ENCODE data around the gene KLF7. TPM values are rescaled to one million over a fixed set of nuclear protein-coding genes. Genes with fewer than 3 reads are reported as not detected.
"Not testable (repeated sequence)": the region's sequence is repeated elsewhere in the genome, so short reads cannot be mapped to it uniquely, and the experiment has no call there.

Gene KLF7
- total RNA-seq, 1 donor from 2014 or later, result 36.7 TPM

- no peak for DNase-seq (ENCODE audit: extremely low spot score, unreplicated experiment)
- no peak overlapping the region for H3K27ac Mint-ChIP-seq (ENCODE audit: unreplicated experiment)
- H3K36me3 Mint-ChIP-seq (ENCODE audit: unreplicated experiment), result no peaks in the 10 kb centered on the region
- no peak for TF ChIP-seq CTCF (IDR thresholded peaks at IDR 0.05)
- H3K9me3 Mint-ChIP-seq (ENCODE audit: unreplicated experiment), result no peaks in the 10 kb centered on the region
- no peaks in the 10 kb centered on the region for H3K27me3 Mint-ChIP-seq (ENCODE audit: unreplicated experiment)
- no peak overlapping the region for H3K4me3 Mint-ChIP-seq (ENCODE audit: unreplicated experiment)
- peaks cover 37% of the 10 kb centered on the region for H3K4me1 Mint-ChIP-seq (ENCODE audit: unreplicated experiment)
These were observed 125.1 kb downstream of the KLF7 start for GRCh38 chr2:207040696-207041095.

GRCh38 chr2:207039225-207039624, 126.5 kb downstream of the KLF7 start:
- no peak for DNase-seq (ENCODE audit: extremely low spot score, unreplicated experiment)
- Mint-ChIP-seq H3K27me3 (ENCODE audit: unreplicated experiment) (no peaks in the 10 kb centered on the region), H3K4me3 (ENCODE audit: unreplicated experiment) (no peak overlapping the region), H3K36me3 (ENCODE audit: unreplicated experiment) (no peaks in the 10 kb centered on the region), H3K9me3 (ENCODE audit: unreplicated experiment) (peaks cover under 1% of the 10 kb centered on the region), H3K4me1 (ENCODE audit: unreplicated experiment) (peaks cover 38% of the 10 kb centered on the region), H3K27ac (ENCODE audit: unreplicated experiment) (no peak overlapping the region)
- TF ChIP-seq CTCF (IDR thresholded peaks at IDR 0.05), result no peak

GRCh38 chr2:207038299-207038698, 127.4 kb downstream of the KLF7 start:
- DNase-seq (ENCODE audit: extremely low spot score, unreplicated experiment), result no peak
- no peak overlapping the region for H3K4me3 Mint-ChIP-seq (ENCODE audit: unreplicated experiment)
- no peak for TF ChIP-seq CTCF (IDR thresholded peaks at IDR 0.05)
- peaks cover 10% of the 10 kb centered on the region for H3K9me3 Mint-ChIP-seq (ENCODE audit: unreplicated experiment)
- H3K27me3 Mint-ChIP-seq (ENCODE audit: unreplicated experiment), result no peaks in the 10 kb centered on the region
- H3K27ac Mint-ChIP-seq (ENCODE audit: unreplicated experiment), result no peak overlapping the region
- peaks cover 3% of the 10 kb centered on the region for H3K36me3 Mint-ChIP-seq (ENCODE audit: unreplicated experiment)
- peaks cover 37% of the 10 kb centered on the region for H3K4me1 Mint-ChIP-seq (ENCODE audit: unreplicated experiment)

GRCh38 chr2:207037896-207038295, 127.9 kb downstream of the KLF7 start:
- Mint-ChIP-seq H3K4me1 (ENCODE audit: unreplicated experiment) (peaks cover 35% of the 10 kb centered on the region), H3K27me3 (ENCODE audit: unreplicated experiment) (no peaks in the 10 kb centered on the region), H3K9me3 (ENCODE audit: unreplicated experiment) (peaks cover 13% of the 10 kb centered on the region), H3K36me3 (ENCODE audit: unreplicated experiment) (peaks cover 5% of the 10 kb centered on the region), H3K27ac (ENCODE audit: unreplicated experiment) (no peak overlapping the region), H3K4me3 (ENCODE audit: unreplicated experiment) (no peak overlapping the region)
- no peak for DNase-seq (ENCODE audit: extremely low spot score, unreplicated experiment)
- TF ChIP-seq CTCF (IDR thresholded peaks at IDR 0.05), result no peak

- H3K4me3 Mint-ChIP-seq (ENCODE audit: unreplicated experiment); H3K27me3 Mint-ChIP-seq (ENCODE audit: unreplicated experiment); H3K27ac Mint-ChIP-seq (ENCODE audit: unreplicated experiment); H3K36me3 Mint-ChIP-seq (ENCODE audit: unreplicated experiment); DNase-seq (ENCODE audit: extremely low spot score, unreplicated experiment): not testable (repeated sequence)
- Mint-ChIP-seq H3K4me1 (ENCODE audit: unreplicated experiment) (peaks cover 29% of the 10 kb centered on the region), H3K9me3 (ENCODE audit: unreplicated experiment) (peaks cover 13% of the 10 kb centered on the region)
These were observed 128.7 kb downstream of the KLF7 start for GRCh38 chr2:207037023-207037422.

- Mint-ChIP-seq H3K4me1 (ENCODE audit: unreplicated experiment) (peaks cover 18% of the 10 kb centered on the region), H3K27ac (ENCODE audit: unreplicated experiment) (no peak overlapping the region), H3K4me3 (ENCODE audit: unreplicated experiment) (no peak overlapping the region), H3K36me3 (ENCODE audit: unreplicated experiment) (peaks cover 5% of the 10 kb centered on the region), H3K9me3 (ENCODE audit: unreplicated experiment) (peaks cover 13% of the 10 kb centered on the region), H3K27me3 (ENCODE audit: unreplicated experiment) (no peaks in the 10 kb centered on the region)
- no peak for DNase-seq (ENCODE audit: extremely low spot score, unreplicated experiment)
- no peak for TF ChIP-seq CTCF (IDR thresholded peaks at IDR 0.05)
These were observed 129.9 kb downstream of the KLF7 start for GRCh38 chr2:207035875-207036274.
